ENCODE measurements around the gene SEPTIN11.

The SEPTIN11 gene

DNA sequence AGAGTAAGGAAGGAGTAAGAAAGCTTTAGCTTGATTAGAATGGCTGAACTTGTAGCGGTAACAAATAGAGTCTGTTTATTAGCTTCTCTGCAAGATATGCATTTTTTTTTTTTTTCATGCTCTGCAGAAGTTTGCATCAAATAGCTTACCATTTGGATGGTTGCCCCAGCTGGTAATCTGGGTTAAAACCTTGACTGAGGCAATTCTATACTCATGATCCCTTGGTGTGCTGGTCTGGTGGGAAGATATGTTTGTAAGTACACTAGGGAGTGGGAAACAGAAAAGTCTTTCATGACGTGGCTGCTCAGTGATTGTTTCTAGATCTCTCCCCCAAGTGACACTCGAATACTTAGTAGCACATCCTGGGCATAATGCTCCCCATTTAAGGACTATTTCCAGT lies 32.1 kb downstream of the SEPTIN11 start:
- Histone ChIP-seq H3K4me2 (peak overlapping the region; percentile 95; the same call in 1 of the 2 replicates), H2AFZ (ENCODE audit: low read depth) (no peak overlapping the region), H3K79me2 (ENCODE audit: insufficient read depth, low read depth) (peaks cover 43% of the 10 kb centered on the region), H3K4me3 (IDR thresholded peaks at IDR 0.05; ENCODE audit: insufficient read depth, low read depth, low read length) (no peak overlapping the region), H3K4me1 (ENCODE audit: low read depth, poor library complexity, severe bottlenecking) (peaks cover 60% of the 10 kb centered on the region), H4K20me1 (ENCODE audit: insufficient read depth) (no peaks in the 10 kb centered on the region), H3K27me3 (ENCODE audit: insufficient read depth, low read depth) (no peaks in the 10 kb centered on the region), H3K9ac (no peak overlapping the region), H3K27ac (no peak overlapping the region; the same call in 1 of the 2 replicates), H3K36me3 (ENCODE audit: insufficient read depth) (no peaks in the 10 kb centered on the region)
- TF ChIP-seq, protein P1, sequence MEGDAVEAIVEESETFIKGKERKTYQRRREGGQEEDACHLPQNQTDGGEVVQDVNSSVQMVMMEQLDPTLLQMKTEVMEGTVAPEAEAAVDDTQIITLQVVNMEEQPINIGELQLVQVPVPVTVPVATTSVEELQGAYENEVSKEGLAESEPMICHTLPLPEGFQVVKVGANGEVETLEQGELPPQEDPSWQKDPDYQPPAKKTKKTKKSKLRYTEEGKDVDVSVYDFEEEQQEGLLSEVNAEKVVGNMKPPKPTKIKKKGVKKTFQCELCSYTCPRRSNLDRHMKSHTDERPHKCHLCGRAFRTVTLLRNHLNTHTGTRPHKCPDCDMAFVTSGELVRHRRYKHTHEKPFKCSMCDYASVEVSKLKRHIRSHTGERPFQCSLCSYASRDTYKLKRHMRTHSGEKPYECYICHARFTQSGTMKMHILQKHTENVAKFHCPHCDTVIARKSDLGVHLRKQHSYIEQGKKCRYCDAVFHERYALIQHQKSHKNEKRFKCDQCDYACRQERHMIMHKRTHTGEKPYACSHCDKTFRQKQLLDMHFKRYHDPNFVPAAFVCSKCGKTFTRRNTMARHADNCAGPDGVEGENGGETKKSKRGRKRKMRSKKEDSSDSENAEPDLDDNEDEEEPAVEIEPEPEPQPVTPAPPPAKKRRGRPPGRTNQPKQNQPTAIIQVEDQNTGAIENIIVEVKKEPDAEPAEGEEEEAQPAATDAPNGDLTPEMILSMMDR (conservative IDR thresholded peaks at IDR 0.05; ENCODE audit: low read depth, low read length) = no peak

DNA sequence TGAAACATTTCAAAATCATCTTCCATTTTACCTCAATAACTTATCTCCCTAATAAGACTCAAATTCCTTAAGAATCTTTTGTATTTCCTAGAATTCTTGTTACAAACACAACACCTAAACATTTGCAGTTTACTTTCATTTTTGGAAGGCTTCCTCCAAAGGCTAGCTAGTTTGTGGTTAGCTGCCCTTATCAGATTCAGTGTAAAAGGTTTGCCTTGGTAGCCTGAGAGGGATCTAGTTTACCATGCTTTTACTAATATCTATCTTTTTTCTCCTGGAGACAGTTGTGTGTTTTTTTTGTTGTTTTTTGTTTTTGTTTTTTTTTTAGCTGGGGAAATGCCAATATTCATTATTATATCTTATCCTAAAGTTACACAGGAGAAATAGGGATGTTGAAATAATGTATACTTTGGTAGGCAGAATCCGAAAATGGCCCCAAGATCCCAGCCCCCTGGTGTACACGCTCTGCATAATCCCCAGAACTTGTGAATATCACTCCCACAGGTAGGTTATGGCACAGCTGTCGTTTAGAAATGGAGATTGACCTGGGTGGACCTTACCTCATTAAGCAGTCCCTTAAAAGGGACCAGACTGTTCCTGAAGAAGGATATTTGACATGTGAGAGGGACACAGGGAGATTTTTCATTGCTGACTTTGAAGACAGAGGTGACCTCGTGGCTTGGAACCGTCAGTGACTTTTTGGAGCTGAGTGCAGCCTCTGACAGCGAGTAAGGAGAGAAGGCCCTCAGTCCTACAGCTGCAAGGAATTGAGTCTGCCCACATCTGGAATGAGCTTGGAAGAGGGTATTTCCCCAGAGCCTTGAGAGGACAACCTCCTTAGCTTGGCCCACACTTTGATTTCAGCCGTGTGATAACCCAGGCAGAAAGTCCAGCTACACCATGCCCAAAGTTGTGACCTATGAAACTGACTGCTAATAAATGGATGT lies 33.4 kb downstream of the SEPTIN11 start:
- Histone ChIP-seq H3K27me3 (ENCODE audit: insufficient read depth, low read depth) (no peaks in the 10 kb centered on the region), H3K4me3 (IDR thresholded peaks at IDR 0.05; ENCODE audit: insufficient read depth, low read depth, low read length) (no peak overlapping the region), H3K27ac (peak overlapping the region; percentile 49), H3K9ac (no peak overlapping the region; the same call in 1 of the 2 replicates), H3K4me1 (ENCODE audit: low read depth, poor library complexity, severe bottlenecking) (peaks cover 69% of the 10 kb centered on the region), H3K4me2 (peak overlapping the region; percentile 95), H4K20me1 (ENCODE audit: insufficient read depth) (no peaks in the 10 kb centered on the region), H2AFZ (ENCODE audit: low read depth) (no peak overlapping the region), H3K36me3 (ENCODE audit: insufficient read depth) (no peaks in the 10 kb centered on the region), H3K79me2 (ENCODE audit: insufficient read depth, low read depth) (peaks cover 45% of the 10 kb centered on the region)
- TF ChIP-seq, protein P1 (conservative IDR thresholded peaks at IDR 0.05; ENCODE audit: low read depth, low read length) = peak; percentile 52

DNA sequence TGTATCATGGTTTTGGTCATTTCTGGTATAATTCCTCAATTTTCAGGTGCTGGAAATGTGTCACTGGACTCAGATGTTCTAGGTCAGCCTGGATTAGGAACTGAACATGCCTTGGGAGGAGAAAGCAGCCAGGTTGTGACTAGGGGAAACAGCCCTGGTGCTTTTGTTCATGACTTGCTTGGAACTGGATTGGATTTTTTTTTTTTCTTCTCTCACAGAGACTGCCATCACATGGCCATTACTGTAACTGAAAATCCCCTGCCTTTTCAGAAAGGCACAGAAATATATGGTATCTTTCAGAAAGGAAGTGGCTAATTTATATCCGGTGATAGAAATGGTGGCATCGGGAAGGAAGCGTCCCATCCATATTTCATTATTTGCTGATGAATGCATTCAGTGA lies 34.6 kb downstream of the SEPTIN11 start:
- Histone ChIP-seq H3K9ac (peak overlapping the region; percentile 15; the same call in 1 of the 2 replicates), H3K4me1 (ENCODE audit: low read depth, poor library complexity, severe bottlenecking) (peaks cover 75% of the 10 kb centered on the region), H3K27ac (peak overlapping the region; percentile 46), H3K4me2 (peak overlapping the region; percentile 95), H2AFZ (ENCODE audit: low read depth) (no peak overlapping the region), H3K79me2 (ENCODE audit: insufficient read depth, low read depth) (peaks cover 51% of the 10 kb centered on the region), H3K27me3 (ENCODE audit: insufficient read depth, low read depth) (no peaks in the 10 kb centered on the region), H3K4me3 (IDR thresholded peaks at IDR 0.05; ENCODE audit: insufficient read depth, low read depth, low read length) (no peak overlapping the region), H4K20me1 (ENCODE audit: insufficient read depth) (no peaks in the 10 kb centered on the region), H3K36me3 (ENCODE audit: insufficient read depth) (no peaks in the 10 kb centered on the region)
- TF ChIP-seq, protein P1 (conservative IDR thresholded peaks at IDR 0.05; ENCODE audit: low read depth, low read length) = peak; percentile 41; the same call in 1 of the 2 replicates

DNA sequence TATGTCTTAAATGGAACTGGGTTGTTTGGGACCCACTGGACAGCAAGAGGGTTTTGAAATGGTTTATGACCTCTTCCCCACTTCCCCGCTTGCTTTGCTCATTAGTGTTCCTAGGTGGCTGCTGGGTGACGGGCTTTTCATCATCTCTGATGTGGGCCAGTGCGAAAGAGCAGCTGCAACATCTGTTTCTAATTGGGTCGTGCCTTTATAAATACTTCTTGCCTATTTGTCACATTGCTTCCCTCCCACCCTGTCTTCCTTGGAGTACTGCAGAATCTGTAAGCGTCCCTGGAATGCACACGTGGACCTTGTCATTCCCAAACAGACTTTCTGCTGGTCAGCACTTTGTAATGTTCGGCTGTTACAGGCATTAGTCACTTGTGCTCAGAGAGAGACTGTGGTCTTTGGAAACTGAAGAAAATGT lies 35.2 kb downstream of the SEPTIN11 start:
- Histone ChIP-seq H3K27ac (no peak overlapping the region), H3K9ac (no peak overlapping the region), H3K4me1 (ENCODE audit: low read depth, poor library complexity, severe bottlenecking) (peaks cover 75% of the 10 kb centered on the region), H2AFZ (ENCODE audit: low read depth) (no peak overlapping the region), H4K20me1 (ENCODE audit: insufficient read depth) (no peaks in the 10 kb centered on the region), H3K4me2 (peak overlapping the region; percentile 95), H3K27me3 (ENCODE audit: insufficient read depth, low read depth) (no peaks in the 10 kb centered on the region), H3K4me3 (IDR thresholded peaks at IDR 0.05; ENCODE audit: insufficient read depth, low read depth, low read length) (no peak overlapping the region), H3K36me3 (ENCODE audit: insufficient read depth) (no peaks in the 10 kb centered on the region), H3K79me2 (ENCODE audit: insufficient read depth, low read depth) (peaks cover 56% of the 10 kb centered on the region)
- TF ChIP-seq, protein P1 (conservative IDR thresholded peaks at IDR 0.05; ENCODE audit: low read depth, low read length) = no peak
